22Rv1 (cell line): ENCODE measurements around the gene SLC16A5.

Source experiments
- ZFX ChIP-seq: fragments of 450-650 bp; IDR thresholded peaks from 2 replicates; pipeline ENCODE4 v1.6.1; 2017; ENCODE audit warnings: antibody characterized with exemption, borderline replicate concordance
- TF ChIP-seq, protein P1 (sequence below): fragments of 450-650 bp; IDR thresholded peaks from 2 replicates; pipeline ENCODE4 v1.5.1; 2017; ENCODE audit warnings: mild to moderate bottlenecking

DNA sequence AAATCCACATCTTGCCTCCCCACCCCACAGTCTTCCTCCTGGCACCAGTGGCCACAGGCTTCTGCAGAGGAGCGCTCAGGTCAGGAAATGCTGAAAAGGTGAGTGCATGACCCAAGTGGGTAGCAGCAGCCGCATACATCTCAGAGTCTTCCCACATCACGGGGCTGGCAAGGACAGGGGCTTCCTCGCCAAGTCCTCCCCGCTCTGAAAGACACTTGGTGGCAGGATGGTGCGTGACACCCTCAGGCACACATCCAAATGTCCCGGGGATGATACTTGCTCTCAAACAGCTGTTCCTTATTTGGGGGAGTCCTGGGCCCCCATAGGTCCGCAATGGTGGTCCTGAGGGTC is 8.8 kb upstream of the SLC16A5 start:
- TF ChIP-seq, protein P1, sequence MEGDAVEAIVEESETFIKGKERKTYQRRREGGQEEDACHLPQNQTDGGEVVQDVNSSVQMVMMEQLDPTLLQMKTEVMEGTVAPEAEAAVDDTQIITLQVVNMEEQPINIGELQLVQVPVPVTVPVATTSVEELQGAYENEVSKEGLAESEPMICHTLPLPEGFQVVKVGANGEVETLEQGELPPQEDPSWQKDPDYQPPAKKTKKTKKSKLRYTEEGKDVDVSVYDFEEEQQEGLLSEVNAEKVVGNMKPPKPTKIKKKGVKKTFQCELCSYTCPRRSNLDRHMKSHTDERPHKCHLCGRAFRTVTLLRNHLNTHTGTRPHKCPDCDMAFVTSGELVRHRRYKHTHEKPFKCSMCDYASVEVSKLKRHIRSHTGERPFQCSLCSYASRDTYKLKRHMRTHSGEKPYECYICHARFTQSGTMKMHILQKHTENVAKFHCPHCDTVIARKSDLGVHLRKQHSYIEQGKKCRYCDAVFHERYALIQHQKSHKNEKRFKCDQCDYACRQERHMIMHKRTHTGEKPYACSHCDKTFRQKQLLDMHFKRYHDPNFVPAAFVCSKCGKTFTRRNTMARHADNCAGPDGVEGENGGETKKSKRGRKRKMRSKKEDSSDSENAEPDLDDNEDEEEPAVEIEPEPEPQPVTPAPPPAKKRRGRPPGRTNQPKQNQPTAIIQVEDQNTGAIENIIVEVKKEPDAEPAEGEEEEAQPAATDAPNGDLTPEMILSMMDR, result no peak
- no peak for TF ChIP-seq ZFX
